WTC11 (cell line): ENCODE results near the gene SMTN. TPM values are rescaled to one million over a fixed set of nuclear protein-coding genes. Genes with fewer than 3 reads are reported as not detected.

Experiments used
- ATAC-seq: fragments of 200-7000 bp; cut with Tn5 transposase; 2 replicates; pipeline ENCODE4 v1.10.0; 2021; ENCODE audit warnings: mild to moderate bottlenecking, moderate library complexity
- CTCF ChIA-PET: fragments of 300-600 bp; sonication (Branson Sonifier 250); formaldehyde crosslinking; loops from one replicate; lab custom pipeline; 2021; ENCODE audit warnings: antibody characterized with exemption; lab: Charles Lee
- POLR2A ChIA-PET: fragments of 350-600 bp; sonication (Branson Sonifier 250); formaldehyde crosslinking; loops from one replicate; lab custom pipeline; 2021; ENCODE audit warnings: antibody characterized with exemption; lab: Charles Lee
- DNase-seq: peaks from one replicate; pipeline ENCODE4 v3.0.0; 2021; ENCODE audit warnings: low spot score
- H3K27ac Mint-ChIP-seq: 2 replicates; pipeline ENCODE4 v1.8.0; 2021; ENCODE audit warnings: mixed read lengths
- H3K27me3 Mint-ChIP-seq: 2 replicates; pipeline ENCODE4 v1.8.0; 2021; ENCODE audit warnings: low read depth, mild to moderate bottlenecking, moderate library complexity, mixed read lengths
- H3K36me3 Mint-ChIP-seq: 2 replicates; pipeline ENCODE4 v1.8.0; 2021; ENCODE audit warnings: mixed read lengths
- H3K4me1 Mint-ChIP-seq: 2 replicates; pipeline ENCODE4 v1.8.0; 2022; ENCODE audit warnings: mixed read lengths
- H3K4me3 Mint-ChIP-seq: 2 replicates; pipeline ENCODE4 v1.8.0; 2021; ENCODE audit warnings: mild to moderate bottlenecking, moderate library complexity, mixed read lengths
- H3K9me3 Mint-ChIP-seq: 2 replicates; pipeline ENCODE4 v1.8.0; 2021; ENCODE audit warnings: mixed read lengths
- ATF1 ChIP-seq: sonication (generic); formaldehyde crosslinking; IDR thresholded peaks from 2 replicates; pipeline ENCODE4 v1.8.1; 2023; ENCODE audit warnings: mild to moderate bottlenecking, moderate library complexity, missing genetic modification reagents
- CBFB ChIP-seq: sonication (generic); formaldehyde crosslinking; IDR thresholded peaks from 2 replicates; pipeline ENCODE4 v1.8.1; 2022; ENCODE audit warnings: mild to moderate bottlenecking, low read depth, missing genetic modification reagents
- CREM ChIP-seq: sonication (generic); formaldehyde crosslinking; IDR thresholded peaks from 2 replicates; pipeline ENCODE4 v1.8.1; 2022; ENCODE audit warnings: mild to moderate bottlenecking, missing genetic modification reagents, moderate library complexity
- ETV6 ChIP-seq: sonication (generic); formaldehyde crosslinking; IDR thresholded peaks from 2 replicates; pipeline ENCODE4 v1.8.1; 2022; ENCODE audit warnings: mild to moderate bottlenecking, missing genetic modification reagents
- FOXJ3 ChIP-seq: sonication (generic); formaldehyde crosslinking; IDR thresholded peaks from 2 replicates; pipeline ENCODE4 v1.9.0; 2021; ENCODE audit warnings: missing genetic modification reagents, mild to moderate bottlenecking, borderline replicate concordance
- FOXK1 ChIP-seq: sonication (generic); formaldehyde crosslinking; IDR thresholded peaks from 2 replicates; pipeline ENCODE4 v1.8.0; 2022; ENCODE audit warnings: mild to moderate bottlenecking, moderate library complexity, missing genetic modification reagents
- GRHL2 ChIP-seq: fragments of 250-450 bp; sonication (Bioruptor Pico); IDR thresholded peaks from 2 replicates; pipeline ENCODE4 v1.8.0; 2022; ENCODE audit warnings: mild to moderate bottlenecking, moderate library complexity; ENCODE audit not compliant: insufficient replicate concordance, severe bottlenecking
- GTF2I ChIP-seq: fragments of 250-450 bp; sonication (Bioruptor Pico); conservative IDR thresholded peaks from 2 replicates; pipeline ENCODE4 v1.4.0; 2021; ENCODE audit warnings: mild to moderate bottlenecking
- HMGXB4 ChIP-seq: sonication (generic); formaldehyde crosslinking; IDR thresholded peaks from 2 replicates; pipeline ENCODE4 v1.8.1; 2023; ENCODE audit warnings: mild to moderate bottlenecking, moderate library complexity, missing genetic modification reagents
- IRF1 ChIP-seq: sonication (generic); formaldehyde crosslinking; IDR thresholded peaks from 2 replicates; pipeline ENCODE4 v1.8.0; 2023; ENCODE audit warnings: missing genetic modification reagents
- NFE2L1 ChIP-seq: sonication (generic); formaldehyde crosslinking; IDR thresholded peaks from 2 replicates; pipeline ENCODE4 v1.8.1; 2023; ENCODE audit warnings: missing genetic modification reagents
- NFYB ChIP-seq: sonication (generic); formaldehyde crosslinking; conservative IDR thresholded peaks from 2 replicates; pipeline ENCODE4 v1.8.0; 2022; ENCODE audit warnings: low read depth, missing genetic modification reagents
- NR1H2 ChIP-seq: sonication (generic); formaldehyde crosslinking; IDR thresholded peaks from 2 replicates; pipeline ENCODE4 v1.9.0; 2021; ENCODE audit warnings: mild to moderate bottlenecking, moderate library complexity, missing genetic modification reagents
- NR2C2 ChIP-seq: sonication (generic); formaldehyde crosslinking; IDR thresholded peaks from 2 replicates; pipeline ENCODE4 v1.8.0; 2022; ENCODE audit warnings: mild to moderate bottlenecking, missing genetic modification reagents
- SP1 ChIP-seq: sonication (generic); formaldehyde crosslinking; conservative IDR thresholded peaks from 2 replicates; pipeline ENCODE4 v1.8.1; 2022; ENCODE audit warnings: missing genetic modification reagents
- TP53 ChIP-seq: sonication (generic); formaldehyde crosslinking; IDR thresholded peaks from 2 replicates; pipeline ENCODE4 v1.8.1; 2023; ENCODE audit warnings: mild to moderate bottlenecking, missing genetic modification reagents
- ZNF138 ChIP-seq: sonication (generic); formaldehyde crosslinking; conservative IDR thresholded peaks from 2 replicates; pipeline ENCODE4 v1.8.1; 2022; ENCODE audit warnings: mild to moderate bottlenecking, moderate library complexity, missing genetic modification reagents
- ZNF416 ChIP-seq: fragments of 250-450 bp; sonication (Bioruptor Pico); IDR thresholded peaks from 2 replicates; pipeline ENCODE4 v1.9.0; 2021; ENCODE audit warnings: mild to moderate bottlenecking, inconsistent platforms
- ZNF423 ChIP-seq: fragments of 250-450 bp; sonication (Bioruptor Pico); IDR thresholded peaks from 2 replicates; pipeline ENCODE4 v2.1.2; 2022; ENCODE audit warnings: mild to moderate bottlenecking, moderate library complexity
- total RNA-seq: library from RNA; stranded (reverse); gene quantifications from 3 replicates; pipeline ENCODE4 v1.2.3, GENCODE V29; 2021
- TF ChIP-seq, protein P1 (sequence below): sonication (generic); formaldehyde crosslinking; IDR thresholded peaks from 2 replicates; pipeline ENCODE4 v1.8.1; 2023; ENCODE audit warnings: mild to moderate bottlenecking, missing genetic modification reagents, moderate library complexity
- TF ChIP-seq, protein P2 (sequence below): sonication (generic); formaldehyde crosslinking; IDR thresholded peaks from 2 replicates; pipeline ENCODE4 v1.8.1; 2022; ENCODE audit warnings: missing genetic modification reagents, borderline replicate concordance
- TF ChIP-seq, protein P3 (sequence below): sonication (generic); formaldehyde crosslinking; conservative IDR thresholded peaks from 2 replicates; pipeline ENCODE4 v1.8.1; 2022; ENCODE audit warnings: mild to moderate bottlenecking, missing genetic modification reagents
- TF ChIP-seq, protein P4 (sequence below): fragments of 250-450 bp; sonication (Bioruptor Pico); IDR thresholded peaks from 2 replicates; pipeline ENCODE4 v1.9.0; 2021; ENCODE audit warnings: mild to moderate bottlenecking
- TF ChIP-seq, protein P5 (sequence below): sonication (generic); formaldehyde crosslinking; IDR thresholded peaks from 2 replicates; pipeline ENCODE4 v1.8.1; 2023; ENCODE audit warnings: mild to moderate bottlenecking, missing genetic modification reagents

Gene SMTN
- total RNA-seq, 1 experiment from 2014 or later: 34.5 TPM

GRCh38 chr22:31134688-31135087 lies 53.6 kb downstream of the SMTN start (continued):
- no peak for TF ChIP-seq FOXJ3 (CRISPR knock-in tag)
- TF ChIP-seq CREM (CRISPR knock-in tag): no peak
- no peak for TF ChIP-seq ETV6 (CRISPR knock-in tag)
- no peak for TF ChIP-seq ZNF423 (CRISPR knock-in tag)
- TF ChIP-seq, protein P1, sequence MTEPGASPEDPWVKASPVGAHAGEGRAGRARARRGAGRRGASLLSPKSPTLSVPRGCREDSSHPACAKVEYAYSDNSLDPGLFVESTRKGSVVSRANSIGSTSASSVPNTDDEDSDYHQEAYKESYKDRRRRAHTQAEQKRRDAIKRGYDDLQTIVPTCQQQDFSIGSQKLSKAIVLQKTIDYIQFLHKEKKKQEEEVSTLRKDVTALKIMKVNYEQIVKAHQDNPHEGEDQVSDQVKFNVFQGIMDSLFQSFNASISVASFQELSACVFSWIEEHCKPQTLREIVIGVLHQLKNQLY: no peak
- no peak for TF ChIP-seq NFYB (CRISPR knock-in tag)
- TF ChIP-seq, protein P2, sequence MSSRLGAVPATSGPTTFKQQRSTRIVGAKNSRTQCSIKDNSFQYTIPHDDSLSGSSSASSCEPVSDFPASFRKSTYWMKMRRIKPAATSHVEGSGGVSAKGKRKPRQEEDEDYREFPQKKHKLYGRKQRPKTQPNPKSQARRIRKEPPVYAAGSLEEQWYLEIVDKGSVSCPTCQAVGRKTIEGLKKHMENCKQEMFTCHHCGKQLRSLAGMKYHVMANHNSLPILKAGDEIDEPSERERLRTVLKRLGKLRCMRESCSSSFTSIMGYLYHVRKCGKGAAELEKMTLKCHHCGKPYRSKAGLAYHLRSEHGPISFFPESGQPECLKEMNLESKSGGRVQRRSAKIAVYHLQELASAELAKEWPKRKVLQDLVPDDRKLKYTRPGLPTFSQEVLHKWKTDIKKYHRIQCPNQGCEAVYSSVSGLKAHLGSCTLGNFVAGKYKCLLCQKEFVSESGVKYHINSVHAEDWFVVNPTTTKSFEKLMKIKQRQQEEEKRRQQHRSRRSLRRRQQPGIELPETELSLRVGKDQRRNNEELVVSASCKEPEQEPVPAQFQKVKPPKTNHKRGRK: no peak

- H3K4me3 Mint-ChIP-seq: no peak overlapping the region
- no peaks in the 10 kb centered on the region for H3K27me3 Mint-ChIP-seq
- H3K4me1 Mint-ChIP-seq: peaks cover 17% of the 10 kb centered on the region
- DNase-seq (no peak), ATAC-seq (no peak)
- H3K9me3 Mint-ChIP-seq: no peaks in the 10 kb centered on the region
- H3K27ac Mint-ChIP-seq: no peak overlapping the region
- TF ChIP-seq SP1 (CRISPR knock-in tag) (no peak), FOXK1 (no peak), ATF1 (CRISPR knock-in tag) (no peak), NR2C2 (CRISPR knock-in tag) (no peak), IRF1 (CRISPR knock-in tag) (no peak), CBFB (CRISPR knock-in tag) (no peak), GTF2I (CRISPR knock-in tag) (no peak), FOXJ3 (CRISPR knock-in tag) (no peak), ZNF138 (CRISPR knock-in tag) (no peak), NR1H2 (CRISPR knock-in tag) (no peak)
- TF ChIP-seq, protein P2: no peak
- peaks cover 23% of the 10 kb centered on the region for H3K36me3 Mint-ChIP-seq
- CTCF ChIA-PET: interaction anchor here (1.3 to 1.5 kb wide), 2 partner anchors 13 to 31 kb away, joined by 3 to 5 read pairs; no protein-coding TSS in a partner anchor
- POLR2A ChIA-PET: no interaction called here
Observed at GRCh38 chr22:31135706-31136105, 54.6 kb downstream of the SMTN start.

GRCh38 chr22:31136155-31136554 lies 55.0 kb downstream of the SMTN start:
- H3K27ac Mint-ChIP-seq: no peak overlapping the region
- peaks cover 21% of the 10 kb centered on the region for H3K4me1 Mint-ChIP-seq
- peaks cover 23% of the 10 kb centered on the region for H3K36me3 Mint-ChIP-seq
- no peak overlapping the region for H3K4me3 Mint-ChIP-seq
- POLR2A ChIA-PET: no interaction called here
- ATAC-seq: no peak
- no peaks in the 10 kb centered on the region for H3K9me3 Mint-ChIP-seq
- H3K27me3 Mint-ChIP-seq: no peaks in the 10 kb centered on the region
- CTCF ChIA-PET: interaction anchor here (1.3 kb wide), 1 partner anchor 12 kb away, joined by 3 read pairs; no protein-coding TSS in a partner anchor
- DNase-seq: no peak
- TF ChIP-seq, protein P1: no peak
- TF ChIP-seq, protein P3, sequence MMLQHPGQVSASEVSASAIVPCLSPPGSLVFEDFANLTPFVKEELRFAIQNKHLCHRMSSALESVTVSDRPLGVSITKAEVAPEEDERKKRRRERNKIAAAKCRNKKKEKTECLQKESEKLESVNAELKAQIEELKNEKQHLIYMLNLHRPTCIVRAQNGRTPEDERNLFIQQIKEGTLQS: no peak
- TF ChIP-seq, protein P4, sequence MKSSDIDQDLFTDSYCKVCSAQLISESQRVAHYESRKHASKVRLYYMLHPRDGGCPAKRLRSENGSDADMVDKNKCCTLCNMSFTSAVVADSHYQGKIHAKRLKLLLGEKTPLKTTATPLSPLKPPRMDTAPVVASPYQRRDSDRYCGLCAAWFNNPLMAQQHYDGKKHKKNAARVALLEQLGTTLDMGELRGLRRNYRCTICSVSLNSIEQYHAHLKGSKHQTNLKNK (CRISPR knock-in tag): no peak
- TF ChIP-seq TP53 (no peak), ZNF416 (CRISPR knock-in tag) (no peak), HMGXB4 (CRISPR knock-in tag) (no peak), GRHL2 (CRISPR knock-in tag) (no peak), NFE2L1 (CRISPR knock-in tag) (no peak), CBFB (CRISPR knock-in tag) (no peak)
- TF ChIP-seq, protein P5, sequence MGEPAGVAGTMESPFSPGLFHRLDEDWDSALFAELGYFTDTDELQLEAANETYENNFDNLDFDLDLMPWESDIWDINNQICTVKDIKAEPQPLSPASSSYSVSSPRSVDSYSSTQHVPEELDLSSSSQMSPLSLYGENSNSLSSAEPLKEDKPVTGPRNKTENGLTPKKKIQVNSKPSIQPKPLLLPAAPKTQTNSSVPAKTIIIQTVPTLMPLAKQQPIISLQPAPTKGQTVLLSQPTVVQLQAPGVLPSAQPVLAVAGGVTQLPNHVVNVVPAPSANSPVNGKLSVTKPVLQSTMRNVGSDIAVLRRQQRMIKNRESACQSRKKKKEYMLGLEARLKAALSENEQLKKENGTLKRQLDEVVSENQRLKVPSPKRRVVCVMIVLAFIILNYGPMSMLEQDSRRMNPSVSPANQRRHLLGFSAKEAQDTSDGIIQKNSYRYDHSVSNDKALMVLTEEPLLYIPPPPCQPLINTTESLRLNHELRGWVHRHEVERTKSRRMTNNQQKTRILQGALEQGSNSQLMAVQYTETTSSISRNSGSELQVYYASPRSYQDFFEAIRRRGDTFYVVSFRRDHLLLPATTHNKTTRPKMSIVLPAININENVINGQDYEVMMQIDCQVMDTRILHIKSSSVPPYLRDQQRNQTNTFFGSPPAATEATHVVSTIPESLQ (CRISPR knock-in tag): no peak
